Measurements from ENCODE around the gene MEX3A. TPM values are rescaled to one million over a fixed set of nuclear protein-coding genes. Genes with fewer than 3 reads are reported as not detected.

Gene MEX3A
- polyA plus RNA-seq, 1 donor (not counting 4 experiments of a cell fraction or from before 2014, with no cell fraction given) = 1.1 TPM

DNA sequence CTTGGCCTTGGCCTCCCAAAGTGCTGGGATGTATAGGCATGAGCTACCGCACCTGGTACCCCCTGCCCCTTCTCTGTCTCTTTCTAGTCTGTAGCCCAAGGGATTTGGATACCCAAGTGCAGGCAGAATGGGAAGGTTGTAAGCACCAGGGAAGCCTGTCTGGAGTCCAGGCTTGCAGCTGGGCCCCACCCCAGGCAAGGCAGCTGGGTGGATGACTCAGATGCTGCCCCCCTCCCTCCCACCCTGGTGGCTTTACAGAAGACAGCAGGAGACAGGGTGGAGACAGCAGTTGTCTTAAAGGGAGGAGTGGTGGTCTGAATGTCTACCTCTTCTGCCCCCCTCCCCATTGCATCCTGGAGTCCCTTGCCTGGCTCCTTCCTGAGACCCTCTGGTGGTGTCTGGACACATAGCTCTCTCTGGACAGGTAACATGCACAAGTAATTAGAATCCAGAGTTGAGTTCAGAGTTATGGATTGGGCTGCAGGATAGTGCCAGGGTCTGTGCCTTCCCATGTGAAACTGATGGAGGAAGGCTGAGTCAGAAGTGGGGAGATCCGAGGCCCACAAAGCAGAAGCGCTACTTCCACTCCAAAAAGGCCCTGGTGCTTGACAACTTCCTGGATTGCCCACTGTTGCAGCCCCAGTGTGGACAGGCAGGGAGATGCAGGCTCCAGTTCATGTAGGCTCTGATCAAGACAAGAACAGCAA is 37.4 kb upstream of the MEX3A start:
- Histone ChIP-seq H3K36me3 (ENCODE audit: control insufficient read depth in 2 of 2, extremely low read depth in 1 of 2, insufficient read depth in 2 of 2, low read length in 2 of 2) (peaks cover 2 to 17% of the 10 kb centered on the region in 2 experiments), H3K79me2 (ENCODE audit: control insufficient read depth, insufficient read depth, low read length) (peaks cover 93% of the 10 kb centered on the region), H3K9ac (ENCODE audit: control insufficient read depth, extremely low read depth, insufficient read depth, low read length) (peak overlapping the region; percentile 100), H3K9me3 (ENCODE audit: control insufficient read depth, low read depth, low read length) (no peaks in the 10 kb centered on the region), H3K27ac (ENCODE audit: control insufficient read depth, insufficient read depth, low read length) (peak overlapping the region; percentile 70), H2AFZ (ENCODE audit: control insufficient read depth, low read length) (no peak overlapping the region), H4K20me1 (ENCODE audit: control insufficient read depth, extremely low read depth, insufficient read depth, low read length) (peaks cover 30% of the 10 kb centered on the region), H3K4me3 (ENCODE audit: control insufficient read depth in 2 of 3, extremely low read depth in 1 of 3, insufficient read depth in 2 of 3, low read depth in 1 of 3, low read length in 3 of 3) (peak overlapping the region; percentile 19 to 68 (median 59)), H3K27me3 (ENCODE audit: control insufficient read depth, extremely low read depth, insufficient read depth, low read length) (no peaks in the 10 kb centered on the region), H3K4me2 (ENCODE audit: control insufficient read depth, extremely low read depth, insufficient read depth, low read depth, low read length) (peak overlapping the region; percentile 97), H3K9me1 (ENCODE audit: control insufficient read depth, extremely low read depth, insufficient read depth, low read length) (peaks cover 3% of the 10 kb centered on the region), H3K4me1 (ENCODE audit: control insufficient read depth, extremely low read depth, insufficient read depth, low read length) (peaks cover 65% of the 10 kb centered on the region)
- dilution Hi-C loops (cut with MboI; ENCODE audit: extremely low pct_ligation_motif_present, low sequenced_read_pairs) = no loop called here
- TF ChIP-seq, protein P1, sequence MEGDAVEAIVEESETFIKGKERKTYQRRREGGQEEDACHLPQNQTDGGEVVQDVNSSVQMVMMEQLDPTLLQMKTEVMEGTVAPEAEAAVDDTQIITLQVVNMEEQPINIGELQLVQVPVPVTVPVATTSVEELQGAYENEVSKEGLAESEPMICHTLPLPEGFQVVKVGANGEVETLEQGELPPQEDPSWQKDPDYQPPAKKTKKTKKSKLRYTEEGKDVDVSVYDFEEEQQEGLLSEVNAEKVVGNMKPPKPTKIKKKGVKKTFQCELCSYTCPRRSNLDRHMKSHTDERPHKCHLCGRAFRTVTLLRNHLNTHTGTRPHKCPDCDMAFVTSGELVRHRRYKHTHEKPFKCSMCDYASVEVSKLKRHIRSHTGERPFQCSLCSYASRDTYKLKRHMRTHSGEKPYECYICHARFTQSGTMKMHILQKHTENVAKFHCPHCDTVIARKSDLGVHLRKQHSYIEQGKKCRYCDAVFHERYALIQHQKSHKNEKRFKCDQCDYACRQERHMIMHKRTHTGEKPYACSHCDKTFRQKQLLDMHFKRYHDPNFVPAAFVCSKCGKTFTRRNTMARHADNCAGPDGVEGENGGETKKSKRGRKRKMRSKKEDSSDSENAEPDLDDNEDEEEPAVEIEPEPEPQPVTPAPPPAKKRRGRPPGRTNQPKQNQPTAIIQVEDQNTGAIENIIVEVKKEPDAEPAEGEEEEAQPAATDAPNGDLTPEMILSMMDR (optimal IDR thresholded peaks at IDR 0.05 in 1 of 3, IDR thresholded peaks at IDR 0.05 in 1 of 3, conservative IDR thresholded peaks at IDR 0.05 in 1 of 3; ENCODE audit: extremely low read depth in 1 of 3, insufficient read depth in 2 of 3, low read length in 3 of 3) = no peak
- no peak for TF ChIP-seq EZH2 (IDR thresholded peaks at IDR 0.05; ENCODE audit: low read length)
- FAIRE-seq = no peak
- DNase-seq (ENCODE audit: low read depth, low spot score) = no peak

- FAIRE-seq = no peak
- Histone ChIP-seq H3K27me3 (ENCODE audit: control insufficient read depth, extremely low read depth, insufficient read depth, low read length) (no peaks in the 10 kb centered on the region), H3K4me1 (ENCODE audit: control insufficient read depth, extremely low read depth, insufficient read depth, low read length) (peaks cover 61% of the 10 kb centered on the region)
These were observed 36.1 kb upstream of the MEX3A start for GRCh38 chr1:156118177-156118868.

More at GRCh38 chr1:156118177-156118868, 36.1 kb upstream of the MEX3A start:
- peaks cover 3% of the 10 kb centered on the region for H3K9me1 ChIP-seq (ENCODE audit: control insufficient read depth, extremely low read depth, insufficient read depth, low read length)
- H3K4me2 ChIP-seq (ENCODE audit: control insufficient read depth, extremely low read depth, insufficient read depth, low read depth, low read length) = peak overlapping the region; percentile 66
- H4K20me1 ChIP-seq (ENCODE audit: control insufficient read depth, extremely low read depth, insufficient read depth, low read length) = peaks cover 31% of the 10 kb centered on the region
- peak overlapping the region; percentile 62 to 99 (median 84) for H3K4me3 ChIP-seq (ENCODE audit: control insufficient read depth in 2 of 3, extremely low read depth in 1 of 3, insufficient read depth in 2 of 3, low read depth in 1 of 3, low read length in 3 of 3)
- TF ChIP-seq EZH2 (IDR thresholded peaks at IDR 0.05; ENCODE audit: low read length) = no peak
- TF ChIP-seq, protein P1 (optimal IDR thresholded peaks at IDR 0.05 in 1 of 3, IDR thresholded peaks at IDR 0.05 in 1 of 3, conservative IDR thresholded peaks at IDR 0.05 in 1 of 3; ENCODE audit: extremely low read depth in 1 of 3, insufficient read depth in 2 of 3, low read length in 3 of 3) = no peak
- peaks cover 84% of the 10 kb centered on the region for H3K79me2 ChIP-seq (ENCODE audit: control insufficient read depth, insufficient read depth, low read length)
- H3K27ac ChIP-seq (ENCODE audit: control insufficient read depth, insufficient read depth, low read length) = peak overlapping the region; percentile 49
- H3K9me3 ChIP-seq (ENCODE audit: control insufficient read depth, low read depth, low read length) = no peaks in the 10 kb centered on the region
- DNase-seq (ENCODE audit: low read depth, low spot score) = no peak
- H3K36me3 ChIP-seq (ENCODE audit: control insufficient read depth in 2 of 2, extremely low read depth in 1 of 2, insufficient read depth in 2 of 2, low read length in 2 of 2) = peaks cover 2 to 15% of the 10 kb centered on the region in 2 experiments
- no peak overlapping the region for H2AFZ ChIP-seq (ENCODE audit: control insufficient read depth, low read length)
- peak overlapping the region; percentile 100 for H3K9ac ChIP-seq (ENCODE audit: control insufficient read depth, extremely low read depth, insufficient read depth, low read length)
- dilution Hi-C loops (cut with MboI; ENCODE audit: extremely low pct_ligation_motif_present, low sequenced_read_pairs) = no loop called here

All from keratinocyte (primary cell).